AML-193 (cell line): Measurements from ENCODE around the gene S100A11.
"Not testable (repeated sequence)": the region's sequence is repeated elsewhere in the genome, so short reads cannot be mapped to it uniquely, and the experiment has no call there.

Experiments used
- DNase-seq, 2 experiments: peaks; one replicate each; lab custom pipeline; 2025; lab: John Stamatoyannopoulos, UW

The S100A11 gene

DNA sequence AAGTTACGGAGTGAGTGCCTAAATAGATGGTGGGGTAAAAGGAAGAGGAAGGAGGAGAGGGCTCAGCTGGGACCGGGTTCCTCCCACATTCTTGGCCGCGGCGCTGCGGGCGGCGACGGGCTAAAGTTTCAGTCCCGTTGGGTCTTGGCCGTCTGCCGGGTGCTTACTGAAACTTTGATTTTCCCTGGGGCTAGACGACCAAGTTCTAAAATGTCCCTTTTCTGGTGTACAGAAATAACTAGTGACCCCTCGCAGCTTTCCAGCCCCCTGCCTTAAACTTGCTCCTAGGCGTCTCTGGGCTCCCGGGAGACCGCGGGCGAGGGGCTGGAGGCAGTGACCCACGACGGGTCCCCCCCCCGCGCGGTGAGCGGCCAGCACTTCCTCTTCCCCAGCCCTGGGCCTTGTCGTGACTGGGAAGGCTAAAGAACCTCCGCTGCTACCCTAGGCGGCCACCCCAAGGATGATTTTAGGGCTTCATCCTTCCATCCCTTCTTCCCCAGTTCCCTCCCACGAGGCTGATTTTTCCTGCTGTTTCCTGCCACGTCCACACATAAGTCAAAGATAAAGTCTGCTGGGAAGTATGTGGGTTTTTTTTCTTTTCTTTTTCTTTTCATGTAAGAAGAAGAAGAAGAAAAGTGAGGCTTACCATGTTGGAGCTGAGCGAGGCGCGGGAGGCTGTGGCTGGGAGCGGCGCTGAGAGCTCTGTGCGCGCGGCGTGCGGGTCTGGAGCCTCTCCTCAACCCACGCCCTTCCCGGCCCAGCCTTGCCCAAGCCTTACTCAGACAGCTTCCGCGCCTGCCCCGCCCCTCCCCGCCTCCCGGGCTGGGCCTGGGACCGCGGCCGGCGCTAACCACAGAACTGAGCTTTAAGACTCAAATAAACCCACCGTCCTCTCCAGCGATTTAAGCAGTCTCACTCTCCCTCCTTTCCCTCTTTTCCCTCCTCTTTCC is at the start of gene S100A11:
TSS of gene S100A11 (minus strand) at position 738 of the 950 bp plus-strand sequence. CDS start at position 649, 89 bp downstream.
- DNase-seq = peak; percentile 49 to 51

DNA sequence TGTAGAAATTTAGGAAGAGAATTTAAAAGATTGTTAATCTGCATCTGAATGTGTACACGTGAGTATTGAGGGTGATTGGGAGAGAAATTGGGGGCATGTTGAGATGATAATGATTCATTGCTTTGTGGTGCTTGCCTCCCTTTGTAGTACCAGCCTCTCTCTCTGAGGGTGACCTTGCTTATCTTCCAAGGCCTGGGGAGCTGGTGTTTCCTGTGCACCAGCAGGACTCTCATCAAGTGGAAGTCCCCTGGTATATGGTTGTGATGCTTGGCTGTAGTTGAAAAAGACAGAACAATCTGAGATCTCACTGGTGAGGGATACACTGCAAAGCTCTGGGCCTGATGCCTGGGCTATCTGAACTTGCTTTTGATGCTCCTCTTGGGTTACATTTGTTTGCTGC is 48.0 kb upstream of the S100A11 start:
- DNase-seq = no peak

DNA sequence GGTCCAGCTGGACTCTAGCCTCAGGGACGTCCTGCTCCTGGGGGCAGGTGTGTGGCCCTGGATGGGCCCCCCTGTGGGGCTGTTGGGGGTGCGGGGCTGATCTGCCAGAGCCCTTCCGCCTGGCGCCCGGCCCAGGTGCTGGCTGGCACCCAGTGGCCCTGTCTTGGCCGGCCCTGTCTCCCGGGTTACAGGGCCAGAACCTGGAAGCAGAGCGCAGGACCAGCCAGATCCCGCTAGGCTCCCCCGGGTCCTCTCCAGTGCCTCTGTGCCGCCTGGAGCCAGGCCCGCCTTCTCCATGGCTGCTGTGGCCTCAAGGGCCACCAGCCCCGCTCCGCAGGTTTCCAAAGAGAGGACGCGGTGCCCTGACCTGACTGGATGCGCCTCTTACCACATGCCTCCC is 44.2 kb upstream of the S100A11 start:
- DNase-seq = not testable (repeated sequence)

DNA sequence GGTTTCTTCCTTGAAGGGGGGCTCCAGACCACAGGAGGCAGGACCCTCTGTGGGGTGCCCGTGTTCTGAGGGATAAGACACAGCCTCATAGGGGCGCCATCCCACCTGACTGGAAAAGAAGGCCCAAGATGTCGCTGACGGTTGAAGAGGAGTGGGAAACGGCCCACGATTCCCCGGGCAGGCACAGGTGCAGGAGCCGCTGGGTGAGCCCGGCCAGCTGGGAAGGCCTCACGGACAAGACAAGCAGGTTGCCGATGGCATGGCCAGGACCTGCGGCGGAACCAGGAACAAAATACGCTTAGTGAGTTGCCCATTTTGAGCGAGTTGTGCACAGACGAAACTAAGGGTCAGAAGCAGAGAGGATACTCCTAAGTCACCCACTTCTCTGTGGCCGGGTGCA is 43.7 kb upstream of the S100A11 start:
- not testable (repeated sequence) for DNase-seq

DNA sequence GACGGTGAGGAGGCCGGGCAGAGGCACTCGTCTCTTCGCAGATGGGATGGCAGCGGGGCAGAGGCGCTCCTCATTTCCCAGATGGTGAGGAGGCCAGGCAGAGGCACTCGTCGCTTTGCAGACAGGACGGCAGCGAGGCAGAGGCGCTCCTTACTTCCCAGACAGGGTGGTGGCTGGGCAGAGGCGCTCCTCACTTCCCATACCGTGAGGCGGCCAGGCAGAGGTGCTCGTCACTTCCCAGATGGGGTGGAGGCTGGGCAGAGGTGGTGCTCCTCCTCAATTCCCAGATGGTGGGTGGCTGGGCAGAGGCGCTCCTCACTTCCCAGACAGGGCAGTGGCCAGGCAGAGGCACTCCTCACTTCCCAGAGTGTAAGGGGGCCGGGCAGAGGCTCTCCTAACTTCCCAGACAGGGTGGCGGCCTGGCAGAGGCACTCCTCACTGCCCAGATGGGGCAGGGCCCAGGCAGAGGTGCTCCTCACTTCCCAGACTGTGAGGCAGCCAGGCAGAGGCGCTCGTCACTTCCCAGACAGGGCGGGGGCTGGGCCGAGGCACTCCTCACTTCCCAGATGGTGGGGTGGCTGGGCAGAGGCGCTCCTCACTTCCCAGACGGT is 42.1 kb upstream of the S100A11 start:
- DNase-seq = no peak

DNA sequence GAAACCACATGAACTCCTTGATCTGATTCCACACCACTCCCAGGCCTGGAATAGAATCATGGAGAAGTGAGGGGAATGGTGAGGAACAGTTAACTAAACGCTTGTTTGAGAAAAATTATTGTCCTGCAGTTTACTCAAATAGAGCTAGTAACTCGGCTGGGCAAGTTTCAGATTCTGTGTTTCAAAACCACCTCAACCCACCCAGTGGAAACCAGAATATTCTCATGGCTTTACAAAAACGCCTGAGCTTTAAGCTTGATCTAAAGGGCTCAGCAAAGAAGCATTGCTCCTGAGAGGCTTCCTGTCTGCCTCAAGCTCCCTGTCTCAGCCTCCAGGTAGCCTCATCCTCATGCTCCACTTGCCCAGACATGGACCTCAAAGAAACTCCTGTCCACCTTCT is 35.5 kb upstream of the S100A11 start:
- DNase-seq = no peak

DNA sequence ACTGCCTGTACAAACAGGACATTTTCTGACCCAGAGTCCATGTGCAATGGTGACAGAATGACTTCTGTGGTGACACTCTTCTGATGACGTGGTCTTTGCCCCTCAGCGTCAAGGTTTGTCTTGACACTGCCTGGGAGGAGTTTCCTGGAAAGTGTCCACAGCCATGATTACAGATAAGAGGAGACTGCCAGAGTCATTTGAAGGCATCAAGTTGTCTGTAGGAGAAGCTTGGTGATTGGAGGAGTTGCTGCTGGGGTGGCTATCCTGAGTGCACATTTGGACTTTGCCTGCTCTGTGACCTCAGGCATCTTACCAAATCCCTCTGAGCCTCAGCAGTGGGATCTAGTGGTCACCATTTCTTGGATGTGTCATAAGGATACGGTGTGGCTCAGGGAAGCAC is 34.3 kb upstream of the S100A11 start:
- DNase-seq = no peak

DNA sequence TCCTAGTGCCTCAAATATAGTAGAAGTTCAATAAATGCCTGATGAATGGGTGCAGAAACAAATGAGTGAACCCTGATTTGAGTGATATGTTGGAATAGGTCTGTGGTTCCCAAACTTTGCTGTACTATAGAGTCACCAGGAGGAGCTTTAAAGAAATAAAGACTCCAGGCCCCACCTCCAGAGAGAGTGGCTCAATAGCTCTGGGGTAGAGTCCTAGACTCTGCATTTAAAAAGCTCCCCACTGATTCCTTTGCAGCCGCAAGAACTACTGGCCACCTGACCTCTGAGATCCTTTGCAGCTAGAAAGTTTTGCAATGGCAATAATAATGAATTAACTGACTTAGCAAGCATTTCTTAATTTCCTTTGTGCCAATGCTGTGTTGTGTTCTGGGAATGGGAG is 31.1 kb upstream of the S100A11 start:
- no peak for DNase-seq

DNA sequence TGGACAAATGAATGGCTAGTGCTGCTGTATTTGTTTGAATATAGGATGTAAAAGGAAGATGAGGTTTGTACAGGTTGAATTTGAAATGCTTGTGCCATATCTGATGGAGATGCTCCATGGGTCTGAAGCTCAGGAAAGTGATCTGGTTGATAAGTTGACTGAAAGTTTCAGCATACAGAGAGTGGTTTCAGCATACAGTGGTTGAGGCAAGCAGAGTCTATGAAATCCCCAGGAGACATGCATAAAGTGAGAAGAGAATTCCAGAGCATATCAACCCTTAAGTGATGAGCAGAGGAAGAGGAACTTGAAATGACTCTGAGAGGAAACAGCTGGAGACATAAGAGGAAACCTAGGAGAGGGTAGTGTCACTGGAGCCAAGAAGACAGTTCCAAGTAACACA is 30.3 kb upstream of the S100A11 start:
- DNase-seq = peak in 1 of 2 experiments; percentile 19

DNA sequence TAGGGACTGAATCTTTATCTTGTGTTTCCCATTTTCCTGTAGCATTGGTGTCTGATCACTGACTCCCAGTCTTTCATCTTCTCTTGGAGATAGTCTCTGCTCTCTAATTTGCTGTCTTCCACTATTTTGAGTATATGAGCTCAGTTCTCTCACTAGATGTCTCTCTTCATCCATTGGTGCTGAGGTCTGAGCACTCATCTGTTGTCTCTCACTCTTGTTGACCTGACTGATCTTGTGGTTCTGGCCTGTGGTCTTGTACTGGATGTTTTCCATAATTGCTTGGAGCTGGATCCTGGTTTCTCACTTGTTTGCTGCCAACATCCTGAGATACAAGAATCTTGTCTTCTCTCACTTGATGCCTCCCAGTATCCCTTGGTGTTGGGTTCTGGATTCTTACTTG is 25.1 kb upstream of the S100A11 start:
- no peak for DNase-seq

DNA sequence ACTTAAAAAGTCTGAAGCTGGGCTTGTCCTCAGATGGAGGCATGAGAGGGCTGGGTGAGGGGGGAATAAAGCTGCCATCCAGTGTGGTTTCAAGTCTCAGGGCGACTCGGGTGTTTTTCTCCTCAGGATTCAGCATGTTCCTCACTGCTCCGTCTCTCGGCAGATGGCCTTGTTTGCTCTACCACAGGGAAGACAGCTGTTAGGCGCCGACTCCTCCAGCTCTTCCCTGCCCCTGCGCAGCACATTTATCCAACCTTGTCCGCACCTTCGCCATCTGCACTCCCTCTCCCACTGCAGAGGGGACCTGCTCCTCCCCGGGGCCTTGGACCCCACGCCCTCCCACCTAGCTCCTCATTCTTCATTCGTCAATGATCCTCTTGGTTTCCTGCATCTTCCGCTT is 16.6 kb upstream of the S100A11 start:
- DNase-seq = no peak

DNA sequence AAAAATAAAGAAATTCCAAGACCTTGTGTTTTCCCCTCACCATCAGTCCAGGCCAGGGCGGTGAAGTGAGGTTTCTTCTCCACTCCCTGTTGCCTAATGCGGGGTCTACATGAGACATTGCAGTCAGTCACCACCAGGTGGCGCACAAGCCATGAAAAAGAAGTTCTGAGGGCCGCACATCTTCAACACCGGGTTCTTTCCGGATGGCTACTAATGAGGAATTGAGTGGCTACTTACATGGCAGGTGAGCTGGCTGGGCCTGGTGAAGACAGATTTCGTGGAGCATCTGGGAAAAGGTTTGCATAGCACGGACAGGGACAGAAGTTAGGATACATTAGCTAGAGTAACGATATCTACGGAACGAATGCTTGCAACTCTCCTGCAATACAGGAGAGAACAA is 15.8 kb upstream of the S100A11 start:
- peak; percentile 59 to 72 for DNase-seq

DNA sequence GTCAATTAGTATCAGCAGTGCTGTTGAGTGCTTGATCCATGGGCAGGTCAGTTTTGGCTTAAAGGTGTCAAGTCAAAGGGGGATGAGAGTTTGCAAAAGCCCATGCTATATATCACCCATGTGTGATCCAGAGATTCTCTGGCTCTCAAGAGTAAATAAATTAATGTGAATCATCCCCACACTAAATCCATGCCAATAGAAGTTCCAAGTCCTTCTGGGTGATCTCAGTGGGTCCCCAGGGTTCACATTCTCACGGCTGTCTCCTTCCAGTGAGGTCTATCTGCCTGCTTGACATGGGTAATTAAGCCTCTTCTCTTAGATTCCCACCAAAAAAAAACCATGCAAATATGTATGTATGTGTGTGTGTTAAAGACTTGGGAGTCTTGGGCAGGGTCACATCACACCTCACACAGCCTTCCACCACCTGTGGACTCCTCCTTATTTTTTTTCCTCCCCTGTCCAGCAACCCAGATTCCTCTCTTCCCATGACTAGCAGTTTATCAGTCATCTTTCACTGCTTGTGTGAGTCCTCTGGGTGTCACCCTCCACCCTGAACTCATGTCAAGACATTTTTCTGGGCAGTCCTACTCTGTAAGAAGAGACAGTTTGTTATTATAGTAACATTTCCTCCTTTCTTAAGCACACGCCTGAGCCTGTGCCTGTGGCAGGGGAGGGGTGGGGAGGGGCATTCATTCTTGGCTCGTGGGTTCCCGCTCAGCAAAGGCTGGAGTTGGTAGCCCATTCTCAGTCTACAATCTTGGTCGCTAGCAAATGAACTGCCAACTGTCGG is 14.3 kb upstream of the S100A11 start:
- no peak for DNase-seq

DNA sequence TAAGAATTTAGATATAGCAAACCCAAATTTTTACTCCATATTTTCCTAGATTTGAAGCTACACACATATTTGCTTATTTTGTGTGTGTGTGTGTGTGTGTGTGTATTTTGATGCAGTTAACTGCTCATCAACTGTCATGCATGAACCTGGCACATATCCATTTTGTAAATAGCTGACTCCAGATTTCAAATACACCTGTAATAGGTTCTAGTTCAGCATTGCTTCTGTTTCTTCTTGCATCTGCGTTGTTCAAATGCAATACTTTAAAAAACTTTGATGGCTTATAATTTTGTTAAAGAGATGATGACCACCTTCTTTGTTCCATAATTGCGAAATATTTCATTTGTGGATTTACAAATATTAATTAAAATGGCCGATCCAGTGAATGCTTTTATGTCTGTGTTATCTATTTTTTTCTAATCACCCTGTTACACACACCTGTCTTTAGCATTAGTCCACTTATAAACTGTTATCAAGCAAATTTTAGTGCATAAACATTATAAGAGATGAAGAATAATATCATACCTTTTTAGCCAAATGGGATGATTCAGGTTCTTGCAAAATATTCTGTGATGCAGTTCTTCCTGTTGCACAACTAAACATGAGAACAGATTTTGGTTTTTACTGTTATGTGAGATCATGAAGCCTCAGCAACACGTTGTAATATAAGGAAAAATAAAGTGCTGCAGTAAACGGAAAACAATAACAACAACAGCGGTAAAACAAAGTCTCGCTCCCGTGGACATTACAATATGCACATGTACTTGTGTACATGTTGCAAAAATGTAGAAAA is 12.7 kb upstream of the S100A11 start:
- peak; percentile 49 to 66 for DNase-seq

DNA sequence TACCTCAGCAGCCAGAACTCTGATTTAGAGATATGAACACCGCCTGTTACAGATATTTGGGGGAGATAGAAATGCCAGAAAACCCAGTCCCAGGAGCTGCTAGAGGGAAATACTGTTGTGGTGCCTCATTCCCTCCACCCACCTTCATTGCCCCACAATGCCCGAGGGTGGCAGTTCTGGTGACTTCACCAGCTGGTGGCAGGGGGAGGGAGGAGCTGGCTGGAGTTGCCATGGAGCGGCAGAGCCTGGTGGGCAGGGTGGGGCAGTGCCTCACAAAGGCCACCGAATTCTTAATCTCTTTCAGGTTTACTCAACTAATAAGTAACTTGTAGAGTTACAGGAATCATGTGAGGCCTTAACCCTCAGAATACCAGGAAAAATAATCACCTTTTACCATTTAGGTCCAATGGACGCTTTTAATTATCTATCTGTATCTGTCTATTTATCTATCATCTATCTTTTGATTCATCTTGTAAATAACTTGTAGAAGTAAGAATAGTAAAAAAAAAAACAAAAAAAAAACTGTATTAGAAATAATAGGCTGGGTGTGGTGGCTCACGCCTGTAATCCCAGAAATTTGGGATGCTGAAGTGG is 11.7 kb upstream of the S100A11 start:
- peak; percentile 80 to 81 for DNase-seq

DNA sequence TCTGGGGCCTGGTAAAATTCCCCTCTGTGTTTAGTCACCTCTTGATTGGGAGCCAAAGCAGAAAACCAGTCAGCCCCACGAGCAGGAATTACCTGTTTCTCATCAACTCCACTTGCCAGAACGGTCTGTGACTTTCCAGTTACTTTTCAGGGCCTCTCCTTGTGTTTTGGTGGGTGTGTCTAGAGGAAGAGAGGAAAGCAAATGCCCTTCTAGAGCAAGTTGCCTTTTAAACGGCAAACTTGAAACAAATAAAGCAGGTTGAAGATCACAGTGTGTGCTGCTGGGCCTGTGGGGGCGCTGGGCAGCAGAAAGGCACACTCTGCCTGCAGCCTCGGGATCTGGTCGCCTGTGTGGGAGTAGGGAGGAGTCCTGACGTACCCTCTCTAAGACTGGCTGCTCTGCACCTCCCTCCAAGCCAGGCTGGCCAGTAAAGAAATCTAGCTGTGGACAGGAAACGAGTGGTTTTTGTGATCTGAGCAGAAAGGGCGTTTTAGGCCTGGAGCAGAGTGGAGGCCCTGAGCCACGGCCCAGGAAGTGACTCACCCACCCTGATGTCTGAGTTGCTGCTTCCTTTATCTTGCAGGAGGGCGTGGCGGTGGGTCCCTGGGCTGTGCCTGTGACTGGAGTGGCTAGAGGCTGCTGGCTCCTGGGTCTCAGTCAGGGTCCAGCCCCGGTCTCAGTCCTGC is 11.1 kb upstream of the S100A11 start:
- peak; percentile 98 to 99 for DNase-seq

DNA sequence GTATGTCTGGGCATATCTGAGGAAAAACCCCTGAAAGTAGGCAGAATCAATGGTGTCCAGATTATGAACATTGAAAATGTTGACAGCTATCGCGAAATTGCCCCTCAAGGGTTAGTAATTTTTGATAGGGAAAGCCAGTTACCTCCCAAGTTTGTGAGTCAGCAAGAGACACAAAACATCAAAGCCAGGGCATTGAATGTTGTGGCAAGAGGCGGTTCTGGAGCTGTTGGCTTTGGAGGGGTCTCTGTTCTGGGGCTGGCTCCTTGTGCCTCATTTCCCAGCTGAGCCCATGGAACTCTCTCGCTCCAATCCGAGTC is 10.6 kb upstream of the S100A11 start:
- DNase-seq = no peak

DNA sequence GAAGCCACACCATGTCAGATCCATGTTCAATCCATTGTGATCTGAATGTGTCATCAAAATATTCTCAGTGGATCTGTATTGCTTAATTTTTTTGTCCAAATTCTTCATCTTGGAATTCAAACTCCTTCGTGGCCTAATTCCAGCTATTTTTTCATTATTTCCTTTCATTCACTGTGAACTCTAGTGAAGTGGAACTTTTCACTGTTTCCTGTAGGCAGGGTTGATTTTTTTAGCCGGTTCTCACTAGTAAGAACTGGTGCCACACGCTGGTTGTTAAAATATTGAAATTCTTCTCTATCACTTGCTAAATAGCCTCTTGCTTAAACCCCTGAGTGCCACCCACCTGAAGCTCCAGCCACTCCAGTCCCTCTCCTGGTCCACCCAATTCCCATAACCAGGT is 7.6 kb upstream of the S100A11 start:
- no peak for DNase-seq

DNA sequence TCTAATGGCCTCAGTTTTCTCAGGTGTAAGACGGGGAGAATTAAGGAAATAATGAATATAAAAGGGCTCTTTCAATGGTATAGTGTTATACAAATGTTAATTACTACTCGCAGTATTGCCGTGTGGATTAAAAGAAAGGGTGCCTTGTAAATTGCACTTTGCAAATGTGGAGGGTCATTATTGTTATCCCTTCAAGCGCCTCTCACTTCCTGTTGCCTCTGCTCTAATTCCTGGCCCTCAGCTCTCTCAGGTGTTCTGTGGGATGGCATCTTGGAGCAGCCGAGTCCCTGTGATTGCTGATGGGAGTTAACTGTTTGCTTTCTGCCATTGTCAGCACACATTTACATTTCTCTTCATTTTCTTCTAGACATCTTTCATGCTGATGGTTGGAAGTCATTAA is 7.1 kb upstream of the S100A11 start:
- DNase-seq = no peak

DNA sequence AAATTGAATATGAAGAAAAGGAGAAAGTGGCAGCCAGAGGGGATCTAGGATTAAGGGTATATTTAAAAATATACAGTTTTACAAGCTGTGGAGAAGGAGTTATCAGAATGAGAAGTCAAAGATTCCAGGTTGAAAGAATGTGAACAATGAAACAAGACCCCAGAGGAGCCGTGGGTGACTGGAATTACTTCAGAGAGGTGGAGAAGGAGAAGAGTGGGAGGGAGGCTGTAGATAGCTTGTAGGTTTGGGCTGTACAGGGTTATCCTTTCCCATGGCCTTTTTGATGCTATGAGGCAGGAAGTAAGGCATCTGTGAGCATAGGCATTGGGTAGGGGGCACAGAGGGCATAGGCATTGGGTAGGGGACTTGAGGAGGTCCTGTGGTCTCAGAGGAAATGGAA is 5.2 kb upstream of the S100A11 start:
- no peak for DNase-seq

DNA sequence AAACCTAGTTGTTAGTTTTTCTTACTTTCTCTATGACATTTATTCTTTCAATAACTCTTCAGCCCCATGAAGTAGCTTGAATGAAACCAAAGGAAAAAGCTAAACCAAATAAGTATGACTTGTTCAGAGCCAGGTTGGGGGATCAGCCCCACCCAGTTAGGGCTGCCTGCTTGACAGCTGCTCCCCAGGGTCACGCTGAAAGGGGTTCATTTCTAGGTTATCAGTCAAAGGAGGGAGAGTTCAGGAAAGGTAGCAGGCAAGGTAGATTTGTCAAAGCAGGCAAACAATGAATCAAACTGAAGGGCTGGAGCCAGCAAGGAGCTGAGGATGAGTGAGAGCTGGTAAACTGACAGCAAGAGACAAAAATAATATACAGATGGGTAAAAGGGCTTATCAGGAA is 3.1 kb upstream of the S100A11 start:
- no peak for DNase-seq
